Loucy (cell line): ENCODE data around the gene PPIP5K2.

ENCODE experiments used
- H2AFZ ChIP-seq: fragments of 200-600 bp; sonication (generic); 2 replicates; pipeline ENCODE4 v1.6.0; 2016; ENCODE audit warnings: antibody characterized with exemption, mild to moderate bottlenecking, low read length, moderate library complexity
- H3F3A ChIP-seq: fragments of 200-600 bp; 2 replicates; pipeline ENCODE4 v1.6.0; 2016; ENCODE audit warnings: antibody characterized with exemption, low read depth, mild to moderate bottlenecking
- H3K27me3 ChIP-seq: fragments of 200-600 bp; sonication (generic); 2 replicates; pipeline ENCODE4 v1.6.1; 2014; ENCODE audit warnings: low read length, mild to moderate bottlenecking; ENCODE audit not compliant: insufficient read depth, poor library complexity, severe bottlenecking
- H3K36me3 ChIP-seq: fragments of 200-600 bp; sonication (generic); 2 replicates; pipeline ENCODE4 v1.6.1; 2016; ENCODE audit warnings: low read length; ENCODE audit not compliant: insufficient read depth
- H3K4me1 ChIP-seq: fragments of 200-600 bp; sonication (generic); 2 replicates; pipeline ENCODE4 v1.5.1; 2014; ENCODE audit warnings: low read length, mild to moderate bottlenecking; ENCODE audit not compliant: insufficient read depth, poor library complexity, severe bottlenecking
- H3K4me2 ChIP-seq: fragments of 200-600 bp; sonication (generic); 2 replicates; pipeline ENCODE4 v1.6.0; 2014; ENCODE audit warnings: antibody characterized with exemption, low read length, low read depth, mild to moderate bottlenecking; ENCODE audit not compliant: poor library complexity, severe bottlenecking
- H3K4me3 ChIP-seq: fragments of 200-600 bp; sonication (generic); 2 replicates; pipeline ENCODE4 v1.5.1; 2014; ENCODE audit warnings: low read length, mild to moderate bottlenecking, mixed read lengths; ENCODE audit not compliant: poor library complexity, severe bottlenecking
- H3K79me2 ChIP-seq: fragments of 200-600 bp; sonication (generic); 2 replicates; pipeline ENCODE4 v1.6.1; 2014; ENCODE audit warnings: low read length; ENCODE audit not compliant: insufficient read depth
- H3K9ac ChIP-seq: fragments of 200-600 bp; sonication (generic); 2 replicates; pipeline ENCODE4 v1.6.0; 2014; ENCODE audit warnings: mild to moderate bottlenecking, low read depth, low read length, moderate library complexity; ENCODE audit not compliant: poor library complexity, severe bottlenecking
- H3K9me2 ChIP-seq: fragments of 200-600 bp; sonication (generic); replicated peaks from 2 replicates; pipeline ENCODE4 v1.6.1; 2016; ENCODE audit warnings: low read depth, low read length, mixed read lengths
- H3K9me3 ChIP-seq: fragments of 200-600 bp; sonication (generic); 2 replicates; pipeline ENCODE4 v1.6.1; 2014; ENCODE audit warnings: mild to moderate bottlenecking, antibody characterized with exemption, low read length, low read depth; ENCODE audit not compliant: insufficient read depth
- H4K20me1 ChIP-seq: fragments of 200-600 bp; sonication (generic); 2 replicates; pipeline ENCODE4 v1.6.0; 2014; ENCODE audit warnings: antibody characterized with exemption, low read length, mild to moderate bottlenecking; ENCODE audit not compliant: insufficient read depth, poor library complexity, severe bottlenecking
- CTCF ChIP-seq: fragments of 200-600 bp; sonication (generic); conservative IDR thresholded peaks from 2 replicates; pipeline ENCODE4 v1.5.1; 2014; ENCODE audit warnings: mild to moderate bottlenecking, antibody characterized with exemption, low read length
- EZH2phosphoT487 ChIP-seq: fragments of 200-600 bp; IDR thresholded peaks from 2 replicates; pipeline ENCODE4 v1.6.1; 2018; ENCODE audit warnings: antibody characterized with exemption, mild to moderate bottlenecking, moderate library complexity, borderline replicate concordance

PPIP5K2 gene

GRCh38 chr5:103224118-103224893 is 104.2 kb downstream of the PPIP5K2 start:
- H3K9me3 ChIP-seq: no peaks in the 10 kb centered on the region
- H3K4me1 ChIP-seq: no peaks in the 10 kb centered on the region
- no peaks in the 10 kb centered on the region for H3F3A ChIP-seq
- no peaks in the 10 kb centered on the region for H3K27me3 ChIP-seq
- peak overlapping the region; percentile 43 for H3K4me3 ChIP-seq
- peak overlapping the region; percentile 59 for H3K4me2 ChIP-seq
- no peaks in the 10 kb centered on the region for H3K36me3 ChIP-seq
- no peak overlapping the region for H3K9ac ChIP-seq
- no peaks in the 10 kb centered on the region for H3K9me2 ChIP-seq
- H2AFZ ChIP-seq: peak overlapping the region; percentile 55; the same call in 1 of the 2 replicates
- H3K79me2 ChIP-seq: no peaks in the 10 kb centered on the region
- peak; percentile 62 for TF ChIP-seq CTCF
- TF ChIP-seq EZH2phosphoT487: no peak
- no peaks in the 10 kb centered on the region for H4K20me1 ChIP-seq

GRCh38 chr5:103224894-103225246 is 104.8 kb downstream of the PPIP5K2 start:
- Histone ChIP-seq H3K9me2 (no peaks in the 10 kb centered on the region), H3K27me3 (no peaks in the 10 kb centered on the region), H3K4me3 (no peak overlapping the region), H3K79me2 (no peaks in the 10 kb centered on the region), H3K4me1 (no peaks in the 10 kb centered on the region), H3K36me3 (no peaks in the 10 kb centered on the region), H3F3A (no peaks in the 10 kb centered on the region), H4K20me1 (no peaks in the 10 kb centered on the region), H3K4me2 (no peak overlapping the region), H3K9me3 (no peaks in the 10 kb centered on the region), H2AFZ (no peak overlapping the region), H3K9ac (no peak overlapping the region)
- TF ChIP-seq EZH2phosphoT487: no peak
- no peak; the same call in 1 of the 2 replicates for TF ChIP-seq CTCF

GRCh38 chr5:103228061-103228460 is 108.0 kb downstream of the PPIP5K2 start:
- Histone ChIP-seq H3K4me3 (no peak overlapping the region), H2AFZ (no peak overlapping the region), H3K27me3 (no peaks in the 10 kb centered on the region), H3K9me3 (no peaks in the 10 kb centered on the region), H3K4me1 (no peaks in the 10 kb centered on the region), H3K36me3 (no peaks in the 10 kb centered on the region), H3K9ac (no peak overlapping the region), H3K4me2 (no peak overlapping the region), H3K79me2 (no peaks in the 10 kb centered on the region), H4K20me1 (no peaks in the 10 kb centered on the region), H3K9me2 (no peaks in the 10 kb centered on the region), H3F3A (no peaks in the 10 kb centered on the region)
- TF ChIP-seq CTCF (no peak), EZH2phosphoT487 (no peak)
